Neuronal stem cell (in vitro differentiated cells): ENCODE measurements around the gene DLL4.

Source experiments
- DNase-seq: peaks from one replicate; pipeline ENCODE4 v3.0.0-alpha.2; 2013; ENCODE audit warnings: low spot score
- H2AFZ ChIP-seq: one replicate; pipeline ENCODE4 v1.6.1; 2013; ENCODE audit warnings: mild to moderate bottlenecking, low read length, inconsistent platforms
- H2AK5ac ChIP-seq: 2 replicates; pipeline ENCODE4 v1.6.1; 2013; ENCODE audit warnings: low read depth, mild to moderate bottlenecking, inconsistent platforms, low read length, moderate library complexity, mixed read lengths
- H2BK120ac ChIP-seq: 2 replicates; pipeline ENCODE4 v1.6.1; 2013; ENCODE audit warnings: low read depth, mild to moderate bottlenecking, inconsistent platforms, low read length, moderate library complexity, mixed read lengths
- H2BK12ac ChIP-seq: one replicate; pipeline ENCODE4 v1.6.1; 2013; ENCODE audit warnings: low read length, inconsistent platforms
- H2BK15ac ChIP-seq: 2 replicates; pipeline ENCODE4 v1.6.1; 2013; ENCODE audit warnings: mild to moderate bottlenecking, low read length, inconsistent platforms, mixed read lengths
- H2BK5ac ChIP-seq: one replicate; pipeline ENCODE4 v1.6.1; 2013; ENCODE audit warnings: inconsistent platforms, mild to moderate bottlenecking, low read length, moderate library complexity
- H3K14ac ChIP-seq: one replicate; pipeline ENCODE4 v1.6.1; 2013; ENCODE audit warnings: low read length, inconsistent platforms
- H3K18ac ChIP-seq: 2 replicates; pipeline ENCODE4 v1.6.1; 2013; ENCODE audit warnings: low read length, inconsistent platforms
- H3K23ac ChIP-seq: 2 replicates; pipeline ENCODE4 v1.6.1; 2013; ENCODE audit warnings: low read depth, mild to moderate bottlenecking, mixed read lengths, low read length, inconsistent platforms; ENCODE audit not compliant: poor library complexity
- H3K27ac ChIP-seq: replicated peaks from 3 replicates; pipeline ENCODE4 v1.5.1; 2013; ENCODE audit warnings: low read length, inconsistent platforms
- H3K27me3 ChIP-seq, 3 experiments: 2 replicates each; pipeline ENCODE4 v1.6.1; 2013; ENCODE audit warnings: low read length in 3 of 3, mild to moderate bottlenecking in 2 of 3, inconsistent platforms in 1 of 3, low read depth in 1 of 3, mixed read lengths in 1 of 3, moderate library complexity in 1 of 3; ENCODE audit not compliant: control insufficient read depth in 3 of 3, insufficient read depth in 3 of 3
- H3K36me3 ChIP-seq, 2 donors: replicated peaks in 1 of 2; 2 replicates each; pipeline ENCODE4 v1.6.1; 2013; ENCODE audit warnings: low read length in 2 of 2; ENCODE audit not compliant: control insufficient read depth in 2 of 2, insufficient read depth in 2 of 2
- H3K4ac ChIP-seq: 2 replicates; pipeline ENCODE4 v1.6.1; 2013; ENCODE audit warnings: inconsistent platforms, mild to moderate bottlenecking, low read length, moderate library complexity
- H3K4me1 ChIP-seq, 2 donors: 1 replicate in 1 of 2; 2 replicates in 1 of 2; pipeline ENCODE4 v1.6.1; 2013; ENCODE audit warnings: low read length in 2 of 2, low read depth in 1 of 2; ENCODE audit not compliant: control insufficient read depth in 2 of 2, insufficient read depth in 1 of 2
- H3K4me2 ChIP-seq: one replicate; pipeline ENCODE4 v1.6.1; 2013; ENCODE audit warnings: mild to moderate bottlenecking, low read length, inconsistent platforms; ENCODE audit not compliant: insufficient read depth, poor library complexity, severe bottlenecking
- H3K4me3 ChIP-seq, 2 donors: 2 replicates each; pipeline ENCODE4 v1.5.1; 2013; ENCODE audit warnings: low read length in 2 of 2, mild to moderate bottlenecking in 2 of 2, inconsistent platforms in 1 of 2, moderate library complexity in 1 of 2
- H3K79me1 ChIP-seq: one replicate; pipeline ENCODE4 v1.6.1; 2013; ENCODE audit warnings: low read depth, mild to moderate bottlenecking, inconsistent platforms, low read length, moderate library complexity
- H3K9ac ChIP-seq: one replicate; pipeline ENCODE4 v1.6.1; 2013; ENCODE audit warnings: mild to moderate bottlenecking, low read depth, low read length, inconsistent platforms; ENCODE audit not compliant: poor library complexity
- H3K9me3 ChIP-seq, 2 donors: replicated peaks in 1 of 2; 2 replicates each; pipeline versions ENCODE3 to v1.6.1; 2013; ENCODE audit warnings: low read length in 2 of 2, mild to moderate bottlenecking in 2 of 2, inconsistent platforms in 1 of 2, low read depth in 1 of 2, mixed read lengths in 1 of 2, moderate library complexity in 1 of 2; ENCODE audit not compliant: control insufficient read depth in 2 of 2, insufficient read depth in 1 of 2
- H4K8ac ChIP-seq: one replicate; pipeline ENCODE4 v1.6.1; 2013; ENCODE audit warnings: low read depth, mild to moderate bottlenecking, inconsistent platforms, low read length, moderate library complexity
- H4K91ac ChIP-seq: one replicate; pipeline ENCODE4 v1.6.1; 2013; ENCODE audit warnings: low read length, low read depth, mild to moderate bottlenecking, inconsistent platforms; ENCODE audit not compliant: poor library complexity
- WGBS, 2 donors: extraction: QIAGEN DNeasy Blood & Tissue Kit; methylation state at CpG; one replicate each; pipeline ENCODE4 v1.1.7; 2013; ENCODE audit warnings: missing lambda C conversion rate in 2 of 2, mixed read lengths in 1 of 2; ENCODE audit not compliant: insufficient read length in 2 of 2, insufficient replicate concordance in 1 of 2; ENCODE audit errors: extremely low coverage in 2 of 2; 5-methylcytosine and 5-hydroxymethylcytosine counted together

The DLL4 gene

DNA sequence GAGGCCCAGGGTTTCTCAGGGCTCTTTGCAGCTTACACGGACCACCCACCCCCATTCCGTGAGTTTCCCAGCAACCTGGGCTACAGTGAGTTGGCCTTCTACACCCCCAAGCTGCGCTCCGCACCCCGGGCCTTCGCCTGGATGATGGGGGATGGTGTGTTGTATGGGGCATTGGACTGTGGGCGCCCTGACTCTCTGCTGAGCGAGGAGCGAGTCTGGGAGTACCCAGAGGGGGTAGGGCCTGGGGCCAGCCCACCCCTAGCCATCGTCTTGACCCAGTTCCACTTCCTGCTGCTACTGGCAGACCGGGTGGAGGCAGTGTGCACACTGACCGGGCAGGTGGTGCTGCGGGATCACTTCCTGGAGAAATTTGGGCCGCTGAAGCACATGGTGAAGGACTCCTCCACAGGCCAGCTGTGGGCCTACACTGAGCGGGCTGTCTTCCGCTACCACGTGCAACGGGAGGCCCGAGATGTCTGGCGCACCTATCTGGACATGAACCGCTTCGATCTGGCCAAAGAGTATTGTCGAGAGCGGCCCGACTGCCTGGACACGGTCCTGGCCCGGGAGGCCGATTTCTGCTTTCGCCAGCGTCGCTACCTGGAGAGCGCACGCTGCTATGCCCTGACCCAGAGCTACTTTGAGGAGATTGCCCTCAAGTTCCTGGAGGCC lies 29.5 kb upstream of the DLL4 start:
- Histone ChIP-seq H2BK5ac (no peak overlapping the region), H2BK120ac (no peak overlapping the region), H3K23ac (no peak overlapping the region), H3K36me3 (peaks cover 46 to 74% of the 10 kb centered on the region in 2 donors), H3K4ac (no peak overlapping the region), H3K9me3 (no peaks in the 10 kb centered on the region), H3K4me1 (peaks cover 7% of the 10 kb centered on the region in 2 donors), H3K27ac (no peak overlapping the region), H3K79me1 (peaks cover 23% of the 10 kb centered on the region), H3K27me3 (no peaks in the 10 kb centered on the region), H2AFZ (no peak overlapping the region), H3K18ac (no peak overlapping the region), H3K9ac (peak overlapping the region; percentile 21), H3K4me2 (no peak overlapping the region), H4K91ac (no peak overlapping the region), H2BK12ac (no peak overlapping the region), H2BK15ac (no peak overlapping the region), H4K8ac (no peak overlapping the region), H2AK5ac (no peak overlapping the region), H3K14ac (no peak overlapping the region), H3K4me3 (no peak overlapping the region)
- no peak for DNase-seq
- no CpG with 5 or more reads among the region's 33 CpGs for WGBS, 2 donors

DNA sequence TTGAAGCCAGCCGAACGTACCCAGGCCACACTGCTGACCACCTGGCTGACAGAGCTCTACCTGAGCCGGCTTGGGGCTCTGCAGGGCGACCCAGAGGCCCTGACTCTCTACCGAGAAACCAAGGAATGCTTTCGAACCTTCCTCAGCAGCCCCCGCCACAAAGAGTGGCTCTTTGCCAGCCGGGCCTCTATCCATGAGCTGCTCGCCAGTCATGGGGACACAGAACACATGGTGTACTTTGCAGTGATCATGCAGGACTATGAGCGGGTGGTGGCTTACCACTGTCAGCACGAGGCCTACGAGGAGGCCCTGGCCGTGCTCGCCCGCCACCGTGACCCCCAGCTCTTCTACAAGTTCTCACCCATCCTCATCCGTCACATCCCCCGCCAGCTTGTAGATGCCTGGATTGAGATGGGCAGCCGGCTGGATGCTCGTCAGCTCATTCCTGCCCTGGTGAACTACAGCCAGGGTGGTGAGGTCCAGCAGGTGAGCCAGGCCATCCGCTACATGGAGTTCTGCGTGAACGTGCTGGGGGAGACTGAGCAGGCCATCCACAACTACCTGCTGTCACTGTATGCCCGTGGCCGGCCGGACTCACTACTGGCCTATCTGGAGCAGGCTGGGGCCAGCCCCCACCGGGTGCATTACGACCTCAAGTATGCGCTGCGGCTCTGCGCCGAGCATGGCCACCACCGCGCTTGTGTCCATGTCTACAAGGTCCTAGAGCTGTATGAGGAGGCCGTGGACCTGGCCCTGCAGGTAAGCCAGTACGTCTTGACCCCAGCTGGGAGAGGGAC lies 28.7 kb upstream of the DLL4 start:
- Histone ChIP-seq H3K27me3 (no peaks in the 10 kb centered on the region), H3K79me1 (peaks cover 23% of the 10 kb centered on the region), H3K18ac (no peak overlapping the region), H3K27ac (no peak overlapping the region), H2BK5ac (no peak overlapping the region), H2BK12ac (no peak overlapping the region), H3K14ac (peak overlapping the region; percentile 17), H3K36me3 (peaks cover 48 to 78% of the 10 kb centered on the region in 2 donors), H2BK15ac (no peak overlapping the region), H3K9me3 (no peaks in the 10 kb centered on the region), H3K4ac (no peak overlapping the region), H3K23ac (peak overlapping the region; percentile 37), H2AFZ (no peak overlapping the region), H2BK120ac (no peak overlapping the region), H3K9ac (peak overlapping the region; percentile 21), H3K4me2 (no peak overlapping the region), H4K91ac (no peak overlapping the region), H4K8ac (no peak overlapping the region), H3K4me1 (peaks cover 2 to 3% of the 10 kb centered on the region in 2 donors), H2AK5ac (no peak overlapping the region), H3K4me3 (peak overlapping the region in 1 of 2 donors; percentile 57)
- no CpG with 5 or more reads among the region's 36 CpGs for WGBS, 2 donors
- DNase-seq: no peak

DNA sequence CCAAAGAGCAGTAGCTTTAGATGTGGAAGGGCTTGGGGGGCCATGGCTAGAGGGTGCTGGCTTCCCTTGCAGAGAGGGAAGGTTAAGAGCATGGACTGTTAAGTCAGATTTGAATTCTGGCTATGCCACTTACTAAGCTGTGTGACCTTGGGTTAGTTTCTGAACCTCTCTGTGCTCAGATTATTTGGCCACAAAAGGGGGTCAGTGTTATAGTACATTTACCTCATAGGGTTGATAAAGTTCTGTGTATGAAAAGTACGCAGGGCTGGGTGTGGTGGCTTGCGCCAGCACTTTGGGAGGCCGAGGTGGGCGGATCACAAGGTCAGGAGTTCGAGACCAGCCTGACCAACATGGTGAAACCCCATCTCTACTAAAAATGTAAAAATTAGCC lies 28.1 kb upstream of the DLL4 start:
- H3K27me3 ChIP-seq: no peaks in the 10 kb centered on the region
- no peak overlapping the region for H4K8ac ChIP-seq
- H3K4me1 ChIP-seq: no peaks in the 10 kb centered on the region
- DNase-seq: no peak
- no peak overlapping the region for H3K18ac ChIP-seq
- H2AFZ ChIP-seq: no peak overlapping the region
- no CpG with 5 or more reads among the region's 5 CpGs for WGBS, 2 donors
- H3K36me3 ChIP-seq: peaks cover 47 to 76% of the 10 kb centered on the region in 2 donors
- H3K9ac ChIP-seq: no peak overlapping the region
- H3K4me2 ChIP-seq: no peak overlapping the region
- H2AK5ac ChIP-seq: no peak overlapping the region
- H3K14ac ChIP-seq: no peak overlapping the region
- H2BK120ac ChIP-seq: no peak overlapping the region
- H3K23ac ChIP-seq: peak overlapping the region; percentile 37
- no peak overlapping the region for H2BK12ac ChIP-seq
- H3K4ac ChIP-seq: no peak overlapping the region
- no peak overlapping the region for H4K91ac ChIP-seq
- no peak overlapping the region for H2BK5ac ChIP-seq
- H3K4me3 ChIP-seq: peak overlapping the region in 1 of 2 donors; percentile 26
- no peak overlapping the region for H3K27ac ChIP-seq
- no peak overlapping the region for H2BK15ac ChIP-seq
- peaks cover 22% of the 10 kb centered on the region for H3K79me1 ChIP-seq
- H3K9me3 ChIP-seq: no peaks in the 10 kb centered on the region
